ENCODE measurements around the gene CDH15.
"Not testable (repeated sequence)": the region's sequence is repeated elsewhere in the genome, so short reads cannot be mapped to it uniquely, and the experiment has no call there.

The CDH15 gene

GRCh38 chr16:89243664-89244063 is 72.1 kb downstream of the CDH15 start:
- no peak for DNase-seq

GRCh38 chr16:89244264-89244663 is 72.7 kb downstream of the CDH15 start:
- not testable (repeated sequence) for DNase-seq

- DNase-seq: no peak
Observed at GRCh38 chr16:89244754-89245153, 73.2 kb downstream of the CDH15 start.
